HG03342 (cell line): ENCODE measurements around the gene TMEM131.
"Not testable (repeated sequence)": the region's sequence is repeated elsewhere in the genome, so short reads cannot be mapped to it uniquely, and the experiment has no call there.

ENCODE experiments used
- ATAC-seq: cut with Tn5 transposase; IDR thresholded peaks from one replicate; pipeline ENCODE4 v1.9.1; 2021; ENCODE audit warnings: mild to moderate bottlenecking, moderate library complexity; ENCODE audit not compliant: unreplicated experiment

Gene TMEM131

DNA sequence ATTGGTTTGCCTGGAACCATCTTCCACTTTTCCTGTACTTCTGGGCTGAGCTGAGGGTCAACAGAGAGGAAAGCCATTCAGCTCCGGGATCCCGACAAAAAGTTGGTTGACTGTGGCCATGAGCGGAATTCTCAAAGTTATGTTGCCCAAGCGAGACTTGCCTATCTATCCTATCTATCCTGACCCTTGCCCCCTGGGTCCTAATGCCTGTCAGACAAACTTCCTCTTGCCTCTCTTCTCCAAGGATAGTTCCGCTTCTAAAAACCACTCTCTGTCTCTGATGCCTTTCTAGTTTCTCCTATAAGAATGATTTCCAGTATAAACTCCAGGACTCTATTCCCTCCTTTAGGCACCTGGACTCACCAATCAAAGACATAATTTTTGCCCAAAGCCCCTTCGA lies 173.9 kb downstream of the TMEM131 start:
- ATAC-seq = not testable (repeated sequence)

DNA sequence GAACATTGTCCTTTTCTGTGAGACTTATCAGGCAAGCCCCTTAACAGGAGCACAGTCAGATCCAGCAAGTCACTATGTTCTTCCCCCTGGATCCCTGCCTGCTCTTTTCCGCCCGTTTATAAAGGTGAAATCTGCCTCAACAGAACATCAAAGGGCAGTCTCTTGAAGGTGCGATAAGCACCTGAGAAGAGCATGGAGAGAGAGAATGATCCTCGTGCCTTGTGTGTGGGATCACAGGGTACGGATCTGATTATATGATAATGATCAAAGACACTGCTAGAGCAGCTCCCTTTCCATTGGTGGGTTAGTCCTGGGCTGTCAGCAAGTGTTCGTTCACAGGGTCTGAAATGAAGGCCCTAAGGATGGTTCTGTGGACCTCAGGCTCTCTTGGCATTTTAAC lies 176.0 kb downstream of the TMEM131 start:
- no peak for ATAC-seq

DNA sequence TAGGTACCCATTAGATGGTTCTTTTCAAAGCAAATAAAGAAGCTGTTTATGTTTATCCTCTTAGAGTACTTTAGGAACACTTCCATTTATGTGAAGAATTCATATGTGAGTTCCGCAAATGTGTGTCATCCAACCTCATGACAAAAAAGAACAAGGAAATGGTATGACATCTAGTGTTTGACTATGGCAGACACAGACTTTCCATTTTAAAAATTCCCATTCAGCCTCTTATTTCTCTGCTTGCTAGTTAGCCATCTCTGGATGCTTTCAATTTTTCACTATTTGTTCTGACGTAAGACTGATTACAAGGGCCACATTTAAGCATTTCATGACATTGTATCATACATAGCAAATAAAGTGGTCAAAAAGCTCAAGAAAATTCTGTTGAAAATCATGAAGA lies 179.3 kb downstream of the TMEM131 start:
- ATAC-seq = no peak

DNA sequence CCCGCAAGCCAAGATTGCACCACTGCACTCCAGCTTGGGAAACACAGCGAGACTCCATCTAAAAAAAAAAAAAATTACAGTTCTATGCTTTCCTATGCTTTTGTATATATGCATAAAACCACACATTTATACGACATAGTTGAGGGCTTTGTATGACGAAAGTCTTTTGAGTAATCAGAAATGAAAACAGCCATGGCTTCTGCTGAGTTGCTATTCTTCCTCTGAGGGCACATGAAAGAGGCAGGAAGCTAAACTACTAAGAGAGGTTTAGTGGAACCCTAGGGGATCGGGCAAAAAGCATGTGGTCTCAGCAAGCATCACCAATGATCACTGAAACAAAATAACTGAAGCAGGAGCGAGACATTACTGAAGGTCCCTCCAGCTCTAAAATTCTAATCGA lies 182.8 kb downstream of the TMEM131 start:
- no peak for ATAC-seq

DNA sequence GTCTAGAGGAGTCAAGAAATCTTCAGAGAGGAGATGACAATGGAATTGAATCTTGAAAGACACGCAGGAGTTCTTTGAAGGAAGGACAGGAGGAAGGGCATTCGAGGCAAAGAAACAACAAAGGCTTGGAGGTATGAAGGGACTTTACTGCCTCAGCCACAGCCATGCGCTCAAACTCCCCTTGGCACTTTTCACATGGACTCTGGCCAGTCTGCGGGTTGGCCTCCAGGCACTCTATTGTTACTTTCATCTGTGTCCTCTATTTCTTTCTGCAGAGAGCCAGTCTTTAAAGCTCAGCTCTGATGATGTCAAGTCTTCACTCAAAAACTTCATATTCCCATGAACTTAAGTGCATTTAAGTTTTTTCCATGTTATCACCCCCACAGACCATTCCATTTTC lies 186.9 kb downstream of the TMEM131 start:
- ATAC-seq = no peak

DNA sequence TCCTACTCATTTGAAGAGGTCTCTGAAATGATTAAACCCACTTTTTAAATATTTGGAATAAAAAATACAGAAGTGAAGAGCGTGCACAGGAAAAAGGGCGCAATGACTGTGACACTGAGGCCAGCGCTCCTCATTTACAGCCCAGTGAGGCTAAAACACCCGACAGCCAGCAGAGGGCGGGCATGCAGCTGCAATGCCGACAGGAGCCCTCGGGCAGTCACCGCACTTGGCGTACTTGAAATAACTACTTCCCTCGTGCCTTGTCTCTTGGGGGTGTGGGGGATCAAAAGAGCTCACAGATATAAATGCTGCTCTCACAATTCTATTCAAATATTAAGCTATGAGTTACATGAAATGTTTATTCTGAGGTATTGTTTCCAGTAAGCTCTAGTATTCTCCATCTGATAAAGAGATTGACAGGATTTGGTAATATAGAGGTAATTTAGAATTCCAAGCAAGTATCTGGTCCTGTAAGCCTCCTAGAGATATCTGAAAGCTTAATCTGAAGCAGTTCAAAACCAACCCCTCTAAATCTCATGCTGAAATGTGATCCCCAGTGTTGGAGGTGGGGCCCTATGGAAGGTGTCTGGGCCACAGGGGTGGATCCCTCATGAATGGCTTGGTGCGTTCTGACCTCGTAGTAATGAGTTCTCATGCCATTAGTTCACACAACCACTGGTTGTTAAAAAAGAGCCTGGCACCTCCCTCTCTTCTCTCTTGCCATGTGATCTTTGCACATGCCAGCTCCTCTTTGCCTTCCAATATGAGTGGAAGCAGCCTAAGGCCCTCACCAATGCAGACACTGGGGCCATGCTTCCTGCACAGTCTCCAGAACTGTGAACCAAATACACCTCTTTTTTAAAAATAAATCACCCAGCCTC lies 188.8 kb downstream of the TMEM131 start:
- peak; percentile 84 for ATAC-seq

DNA sequence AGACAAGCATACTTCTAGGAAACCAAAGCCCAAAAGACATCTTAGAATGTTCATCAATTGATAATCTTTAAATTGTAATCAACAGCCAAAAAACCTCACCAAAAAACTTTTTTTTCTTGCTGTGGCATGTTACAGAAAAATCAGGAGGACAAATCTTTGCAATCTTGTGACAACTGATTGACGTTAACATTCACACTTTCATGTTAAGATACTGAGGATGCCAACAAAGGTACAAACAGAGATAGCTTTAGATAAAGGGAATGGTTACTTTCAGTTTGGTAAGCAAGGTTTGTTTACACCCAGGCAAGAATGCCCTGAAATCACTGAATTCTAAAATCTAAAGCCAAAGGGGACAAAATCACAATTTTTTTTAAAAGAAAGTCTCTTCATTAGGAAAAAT lies 190.0 kb downstream of the TMEM131 start:
- ATAC-seq = no peak

DNA sequence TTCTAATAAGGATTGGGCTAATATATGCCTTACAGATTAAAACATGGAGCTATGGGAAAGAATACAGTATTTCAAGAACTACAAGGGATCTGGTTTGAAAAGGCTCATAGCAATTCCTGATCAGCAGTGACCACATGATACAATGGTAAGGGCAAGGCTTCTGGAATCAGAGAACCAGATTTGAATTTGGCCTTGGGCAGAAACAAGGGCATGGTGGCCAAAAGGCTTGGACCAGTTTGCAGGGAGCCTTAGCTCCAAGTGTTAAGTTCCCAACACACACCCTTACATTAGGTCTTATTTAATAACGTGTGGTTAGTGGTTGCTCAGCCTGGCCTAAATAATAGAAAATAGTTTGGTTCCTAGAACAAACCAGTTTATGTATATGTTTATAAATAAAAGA lies 194.7 kb downstream of the TMEM131 start:
- ATAC-seq = no peak

DNA sequence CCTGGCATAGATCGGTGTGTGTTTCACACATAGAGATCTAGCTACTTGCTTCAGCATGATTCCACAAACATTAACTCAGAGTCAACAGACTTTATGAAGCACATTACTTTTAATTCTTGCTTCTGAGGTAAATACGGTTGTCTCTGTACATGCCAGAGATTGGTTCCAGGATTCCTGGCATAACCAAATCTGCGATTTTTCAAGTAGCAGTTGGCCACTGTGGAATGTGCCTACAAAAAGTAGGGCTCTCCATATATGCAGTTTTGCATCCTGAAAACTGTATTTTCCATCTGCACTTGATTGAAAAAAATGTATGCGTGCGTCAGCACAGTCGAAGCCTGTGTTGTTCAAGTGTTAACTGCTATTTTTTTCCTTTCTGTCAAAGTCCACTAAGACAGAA lies 197.3 kb downstream of the TMEM131 start:
- ATAC-seq = no peak

DNA sequence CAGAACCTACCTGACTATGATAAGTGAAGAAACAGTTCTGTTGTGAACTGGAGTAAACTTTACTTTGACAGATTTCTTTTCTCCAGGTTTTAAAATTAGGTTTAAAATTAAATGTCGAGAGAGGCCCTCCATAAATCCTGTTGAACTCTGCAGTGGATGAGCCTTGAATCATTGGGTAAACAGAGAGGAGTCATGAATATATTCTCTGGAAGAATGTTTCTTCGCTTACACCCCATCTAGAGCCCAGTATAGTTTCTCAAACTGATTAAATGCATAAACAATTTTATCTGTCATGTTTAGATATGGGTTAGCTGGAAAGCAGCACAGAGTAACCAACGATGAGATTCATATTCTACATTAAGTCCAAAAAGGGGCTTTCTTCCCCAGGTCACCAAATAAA lies 198.4 kb downstream of the TMEM131 start:
- ATAC-seq = no peak

DNA sequence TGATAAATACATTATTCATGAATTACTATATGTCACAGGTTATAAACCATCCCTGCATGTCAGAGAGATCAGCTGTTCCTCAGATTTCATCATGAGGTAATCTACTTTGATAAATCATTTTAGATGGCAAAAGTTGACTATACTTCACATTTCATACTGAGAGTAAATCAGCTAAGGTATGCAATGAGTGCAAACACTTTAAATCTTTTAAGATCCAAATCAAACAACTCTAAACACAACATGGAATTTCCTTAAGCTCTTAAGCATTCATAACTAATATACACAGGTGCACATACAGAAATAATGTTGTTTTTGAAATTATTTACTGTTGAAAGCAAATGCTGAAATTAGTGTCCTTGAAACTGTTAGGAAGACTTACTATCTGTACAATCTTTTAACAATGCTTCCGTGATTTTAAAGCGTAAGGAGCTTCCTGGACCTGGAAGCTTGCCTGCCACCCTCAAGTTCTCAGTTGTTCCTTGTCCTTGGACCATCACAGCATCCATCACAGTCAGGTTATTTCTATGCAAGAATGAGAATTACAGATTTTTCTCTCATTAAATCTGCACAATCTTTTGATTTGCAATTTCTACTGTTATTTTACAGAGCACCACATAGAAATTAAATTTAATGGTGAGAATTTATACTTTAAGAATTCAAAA lies 199.2 kb downstream of the TMEM131 start:
- ATAC-seq = no peak

DNA sequence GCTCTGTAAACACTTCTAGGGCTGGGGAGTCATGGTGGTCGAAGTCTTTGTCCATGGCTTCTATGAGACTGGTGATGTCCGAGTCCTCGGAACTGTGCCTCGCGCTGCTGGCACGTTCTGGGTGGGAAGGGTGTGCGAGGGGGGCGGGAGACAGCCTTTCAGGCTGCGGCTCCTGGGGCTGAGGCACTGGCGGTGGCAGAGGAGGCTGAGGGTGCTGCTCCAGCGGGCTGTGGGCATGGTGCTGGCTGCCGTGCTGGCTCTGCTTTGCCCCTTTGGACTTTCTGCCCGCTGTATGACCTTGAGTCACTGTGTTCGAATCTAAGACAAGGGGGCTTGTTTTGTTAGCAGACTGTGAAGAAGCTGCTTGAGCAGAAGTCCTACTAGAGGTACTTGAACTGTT lies 203.3 kb downstream of the TMEM131 start:
- no peak for ATAC-seq

DNA sequence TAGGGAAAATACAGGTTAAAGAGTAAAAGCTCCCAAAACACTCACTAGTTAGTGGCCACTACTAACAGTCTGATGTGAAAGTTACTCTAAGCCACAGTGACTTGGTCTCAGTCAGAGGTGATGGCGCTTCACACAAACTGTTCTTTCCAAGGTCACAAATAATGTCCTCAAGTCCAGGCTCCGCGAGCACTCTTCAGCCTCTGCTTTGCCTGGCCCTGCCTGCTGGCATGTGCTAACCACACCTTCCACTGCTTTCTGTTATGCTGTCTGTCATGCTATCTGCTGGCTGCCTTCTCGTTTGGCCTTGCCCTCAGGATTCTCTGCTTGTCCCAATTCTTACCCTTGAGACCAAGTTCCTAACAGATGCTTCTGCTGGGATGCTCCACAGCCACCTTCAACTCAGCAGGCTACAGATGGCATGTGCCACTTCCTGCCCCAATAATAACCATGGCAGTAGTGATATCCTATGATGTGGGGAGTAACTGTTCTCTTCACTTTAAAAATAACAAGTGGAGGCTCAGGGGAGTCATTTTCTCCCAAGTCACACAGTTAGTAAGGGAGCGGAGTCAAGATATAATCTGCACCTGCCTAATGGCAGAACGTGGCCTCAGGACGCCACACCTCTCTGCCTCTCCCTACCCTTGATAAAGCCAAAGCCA lies 206.6 kb downstream of the TMEM131 start:
- ATAC-seq = no peak

DNA sequence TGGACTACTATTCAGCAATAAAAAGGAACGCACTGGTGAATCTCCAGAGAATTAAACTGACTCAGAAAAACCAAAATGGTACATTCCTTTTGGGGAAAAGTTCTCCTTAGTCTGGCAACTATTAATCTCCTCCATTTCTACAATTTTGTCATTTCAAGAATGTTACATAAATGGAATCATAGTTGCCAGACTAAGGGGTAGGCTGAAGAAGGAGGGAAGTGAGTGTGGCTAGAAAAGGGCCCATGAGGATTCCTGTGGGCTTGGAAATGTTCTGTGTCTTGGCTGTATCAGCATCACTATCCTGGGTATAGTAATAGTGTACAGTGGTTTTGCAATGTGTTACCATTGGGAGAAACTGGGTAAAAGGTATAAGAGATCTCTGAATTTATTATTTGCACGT lies 209.9 kb downstream of the TMEM131 start:
- no peak for ATAC-seq

DNA sequence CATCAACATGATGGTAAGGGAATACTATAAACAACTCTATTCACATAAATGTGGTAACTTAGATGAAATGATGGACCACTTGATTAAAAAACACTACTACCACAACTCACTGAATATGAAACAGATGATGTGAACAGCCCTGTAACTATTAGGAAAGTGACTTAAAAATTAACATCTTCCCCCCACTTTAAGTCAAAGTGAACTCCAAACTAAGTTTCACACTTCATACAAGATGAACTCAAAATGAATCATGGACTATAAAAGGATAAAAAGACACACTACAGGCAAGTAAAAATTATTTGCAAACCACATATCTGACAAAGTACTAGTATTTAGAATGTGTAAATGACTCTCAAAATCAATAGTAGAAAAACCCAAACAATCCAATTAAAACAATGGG lies 210.8 kb downstream of the TMEM131 start:
- no peak for ATAC-seq

DNA sequence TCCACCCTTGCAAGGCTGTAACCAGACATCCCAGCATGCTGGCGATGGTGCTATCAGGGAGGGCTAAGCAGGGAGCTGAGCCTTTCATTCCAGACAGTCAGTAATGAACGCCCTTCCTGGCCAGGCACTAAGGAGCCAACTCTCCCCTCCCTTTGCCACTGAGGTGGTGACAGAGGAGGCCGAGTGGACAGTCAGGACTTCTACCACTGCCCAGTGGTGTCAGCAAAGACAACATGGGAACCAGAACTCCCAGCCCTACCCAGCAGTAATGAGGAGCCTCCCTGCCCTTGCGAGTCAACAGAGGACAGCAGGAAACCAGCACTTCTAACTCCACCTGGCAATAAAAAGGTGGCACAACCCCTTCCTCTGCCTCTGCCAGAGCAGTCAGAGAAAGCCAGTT lies 213.8 kb downstream of the TMEM131 start:
- ATAC-seq = no peak

DNA sequence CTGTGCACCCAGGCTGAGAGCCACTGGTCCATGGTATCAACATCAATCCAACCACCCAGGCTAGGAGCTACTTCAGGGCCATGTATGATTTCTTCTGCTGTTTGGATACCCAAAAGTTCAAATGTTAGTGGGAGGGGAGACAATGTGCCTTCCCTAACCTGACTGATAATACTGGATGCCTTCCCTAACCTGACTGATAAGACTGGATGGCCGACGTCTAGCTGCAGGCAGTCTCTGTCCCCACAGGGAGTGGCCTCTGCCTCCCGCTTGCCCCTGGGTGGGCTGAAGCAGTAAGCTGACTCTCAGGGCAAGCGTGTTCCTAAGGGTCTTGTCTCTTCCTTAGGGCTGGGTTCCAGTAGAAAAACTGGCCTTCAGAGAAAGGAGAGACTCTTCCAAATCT lies 216.6 kb downstream of the TMEM131 start:
- no peak for ATAC-seq

DNA sequence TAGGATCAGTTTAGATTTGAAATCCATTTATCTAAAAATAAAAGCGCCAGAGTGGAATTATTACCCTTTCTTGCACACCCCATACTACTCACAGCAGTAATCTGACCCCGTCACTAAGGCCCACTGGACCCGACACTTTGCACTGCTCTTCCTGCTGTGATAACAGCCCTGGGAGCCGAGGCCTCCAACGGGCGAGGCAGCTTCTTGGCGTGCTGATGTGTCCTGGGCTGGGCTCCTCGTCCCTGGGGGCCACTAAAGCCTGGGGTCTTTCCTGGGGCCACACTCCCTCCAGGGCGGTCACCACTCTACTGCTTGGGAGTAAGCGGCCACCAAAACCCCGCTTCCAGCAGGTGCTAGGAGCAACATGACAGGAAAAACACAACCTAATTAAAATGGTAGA lies 220.7 kb downstream of the TMEM131 start:
- no peak for ATAC-seq

DNA sequence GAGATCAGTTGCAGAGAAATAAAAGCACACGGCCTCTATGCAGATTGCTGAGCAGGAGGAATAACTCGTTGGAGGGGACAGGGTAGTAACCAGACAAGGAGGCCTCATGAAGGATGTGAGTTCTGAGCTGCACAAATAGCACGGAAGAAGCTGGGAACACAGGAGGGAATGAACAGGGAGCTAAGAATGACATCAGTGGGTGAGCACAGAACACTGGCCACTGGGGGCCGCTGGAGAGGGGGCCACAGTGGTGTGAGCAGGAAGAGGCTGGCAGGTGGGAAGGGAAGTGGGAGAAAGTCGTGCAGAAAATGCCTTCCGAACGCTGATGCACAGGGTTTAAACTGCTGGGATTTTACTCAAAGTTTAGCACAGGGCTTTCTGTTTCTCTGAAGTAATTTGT lies 221.3 kb downstream of the TMEM131 start:
- ATAC-seq = no peak

DNA sequence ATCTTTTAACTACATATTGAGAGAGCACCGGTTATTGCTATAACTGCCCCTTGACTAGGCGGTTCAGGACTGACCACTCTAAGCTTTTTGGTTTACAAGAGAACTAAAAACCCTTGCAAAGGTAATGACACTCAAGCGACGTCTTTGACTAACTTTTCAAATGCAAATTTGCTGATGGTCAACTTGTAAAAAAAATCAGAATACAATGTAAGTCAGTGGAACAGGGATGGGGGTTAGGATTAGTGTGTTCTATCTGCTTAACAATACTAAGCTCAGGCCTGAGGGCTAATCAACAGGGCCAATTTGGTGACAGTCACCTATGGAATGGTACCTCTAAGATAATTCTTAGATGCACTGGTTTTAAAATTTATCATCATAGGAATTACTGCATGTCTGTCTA lies 225.3 kb downstream of the TMEM131 start:
- no peak for ATAC-seq

DNA sequence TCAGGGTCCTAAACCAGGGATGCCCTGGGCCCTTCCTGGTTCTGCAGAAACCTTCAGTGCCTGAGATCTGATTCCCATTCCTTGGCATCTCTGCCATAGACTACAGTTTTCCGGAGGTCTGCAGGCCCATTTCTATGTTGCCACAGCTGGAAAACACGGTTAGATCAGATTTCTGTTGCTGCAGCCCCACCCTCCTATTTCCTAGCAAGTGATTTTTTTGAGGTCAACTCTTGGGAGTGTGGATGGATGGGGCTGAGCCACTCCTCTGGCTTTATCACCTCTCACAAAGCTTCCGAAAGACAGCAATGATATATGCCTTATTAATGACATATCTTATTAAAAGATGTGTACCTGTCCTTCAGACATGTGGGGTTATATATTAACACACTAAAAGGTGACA lies 226.0 kb downstream of the TMEM131 start:
- no peak for ATAC-seq

DNA sequence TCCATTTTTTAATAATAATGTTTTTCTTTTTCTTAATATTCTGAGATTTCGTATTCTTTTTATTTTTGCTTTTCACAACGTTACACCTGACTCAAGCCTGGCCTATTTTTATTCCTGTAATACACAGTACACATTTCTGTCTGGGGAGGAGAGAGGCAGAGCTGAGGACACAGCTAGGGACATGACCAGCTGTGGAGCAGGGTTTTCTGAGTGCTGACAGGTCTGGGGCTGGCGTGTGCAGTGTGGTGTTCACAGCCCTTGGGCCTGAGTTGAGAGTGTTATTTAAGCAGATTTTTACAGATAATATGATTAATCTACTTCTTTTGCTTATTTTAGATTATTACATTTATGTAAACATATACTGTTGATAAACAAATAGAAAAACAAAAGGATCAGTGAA lies 226.4 kb downstream of the TMEM131 start:
- ATAC-seq = no peak
